HepG2 (cell line): ENCODE data around the gene GRIK4. TPM values are rescaled to one million over a fixed set of nuclear protein-coding genes. Genes with fewer than 3 reads are reported as not detected.
A peak's percentile ranks its signal among the peaks of the same experiment; 100 is the strongest.

Source experiments
- ARID5B ChIP-seq: IDR thresholded peaks from 2 replicates; pipeline ENCODE4 v1.4.0; 2020; ENCODE audit warnings: mild to moderate bottlenecking, missing genetic modification reagents
- FOSL1 ChIP-seq: sonication (generic); formaldehyde crosslinking; IDR thresholded peaks from 2 replicates; pipeline ENCODE4 v1.9.0; 2021; ENCODE audit warnings: missing genetic modification reagents, borderline replicate concordance
- FOXK2 ChIP-seq: fragments of 450-650 bp; IDR thresholded peaks from 2 replicates; pipeline ENCODE4 v1.6.1; 2016
- GATAD2A ChIP-seq: IDR thresholded peaks from 2 replicates; pipeline ENCODE4 v1.6.1; 2016
- GMEB1 ChIP-seq: sonication (generic); formaldehyde crosslinking; IDR thresholded peaks from 2 replicates; pipeline ENCODE4 v1.5.1; 2020; ENCODE audit warnings: missing genetic modification reagents, mild to moderate bottlenecking, borderline replicate concordance
- MED1 ChIP-seq: sonication (generic); formaldehyde crosslinking; IDR thresholded peaks from 2 replicates; pipeline ENCODE4 v1.4.0; 2020; ENCODE audit warnings: missing genetic modification reagents
- MXI1 ChIP-seq: IDR thresholded peaks from 3 replicates; pipeline ENCODE4 v1.6.1; 2012; ENCODE audit warnings: low read depth, low read length, inconsistent platforms, borderline replicate concordance
- NR2F2 ChIP-seq: IDR thresholded peaks from 2 replicates; pipeline ENCODE4 v1.6.1; 2012; ENCODE audit warnings: low read depth, inconsistent platforms, borderline replicate concordance
- REST ChIP-seq, 2 experiments: IDR thresholded peaks; 2 replicates each; pipeline ENCODE4 v1.6.1; 2011 to 2012; ENCODE audit warnings: low read length in 2 of 2, borderline replicate concordance in 1 of 2, low read depth in 1 of 2, mild to moderate bottlenecking in 1 of 2, moderate library complexity in 1 of 2
- TMF1 ChIP-seq: sonication (generic); formaldehyde crosslinking; IDR thresholded peaks from 2 replicates; pipeline ENCODE4 v1.8.1; 2022; ENCODE audit warnings: low read depth, missing genetic modification reagents
- ZBTB34 ChIP-seq: sonication (generic); formaldehyde crosslinking; IDR thresholded peaks from 2 replicates; pipeline ENCODE4 v1.8.0; 2022; ENCODE audit warnings: mild to moderate bottlenecking, missing genetic modification reagents
- ZBTB38 ChIP-seq: sonication (generic); formaldehyde crosslinking; IDR thresholded peaks from 2 replicates; pipeline ENCODE4 v1.5.1; 2020; ENCODE audit warnings: mild to moderate bottlenecking, missing genetic modification reagents
- ZNF256 ChIP-seq: sonication (generic); formaldehyde crosslinking; conservative IDR thresholded peaks from 2 replicates; pipeline ENCODE4 v1.4.0; 2020; ENCODE audit warnings: missing genetic modification reagents
- ZNF292 ChIP-seq: sonication (generic); formaldehyde crosslinking; IDR thresholded peaks from 2 replicates; pipeline ENCODE4 v1.8.1; 2022; ENCODE audit warnings: mild to moderate bottlenecking, low read depth, missing genetic modification reagents, borderline replicate concordance
- ZNF558 ChIP-seq: sonication (generic); formaldehyde crosslinking; IDR thresholded peaks from 2 replicates; pipeline ENCODE4 v1.9.0; 2022; ENCODE audit warnings: mild to moderate bottlenecking, missing genetic modification reagents, borderline replicate concordance
- ZNF746 ChIP-seq: sonication (generic); formaldehyde crosslinking; IDR thresholded peaks from 2 replicates; pipeline ENCODE4 v1.8.0; 2022; ENCODE audit warnings: mild to moderate bottlenecking, missing genetic modification reagents
- ZNF792 ChIP-seq: IDR thresholded peaks from 2 replicates; pipeline ENCODE4 v1.6.1; 2016
- ZNF879 ChIP-seq: sonication (generic); formaldehyde crosslinking; IDR thresholded peaks from 2 replicates; pipeline ENCODE4 v1.8.1; 2023; ENCODE audit warnings: missing genetic modification reagents
- ZSCAN25 ChIP-seq: sonication (generic); formaldehyde crosslinking; IDR thresholded peaks from 2 replicates; pipeline ENCODE4 v1.8.0; 2022; ENCODE audit warnings: mild to moderate bottlenecking, missing genetic modification reagents
- polyA plus RNA-seq, 8 experiments: library from polyadenylated mRNA; depleted of rRNA in 3 of 8; stranded (reverse) in 7 of 8; unstranded in 1 of 8; fragments of >200 nt; fragmentation: Illumina TruSeq in 4 of 8; extraction: Trizol in 4 of 8; gene quantifications; 2 replicates each; pipeline versions ENCODE4 v1.2.1 to v1.2.3, GENCODE V29; 2011 to 2016; ENCODE audit warnings: low read depth in 4 of 8, missing spikeins in 1 of 8, mixed read lengths in 1 of 8; ENCODE audit not compliant: insufficient read depth in 1 of 8
- total RNA-seq, 5 experiments: library from RNA; depleted of rRNA; stranded (reverse); fragments of >200 nt; fragmentation: Illumina TruSeq; extraction: Trizol; gene quantifications; 2 replicates each; pipeline ENCODE4 v1.2.3, GENCODE V29; 2016; ENCODE audit warnings: low read depth in 1 of 5

The GRIK4 gene
- total and polyA plus RNA-seq, 2 of the 13 experiments (the other 11 are each of a cell fraction or from before 2014, with no cell fraction given) = 0.04 to 0.07 TPM

GRCh38 chr11:120808616-120809050 lies 297.1 kb downstream of the GRIK4 start (continued):
- TF ChIP-seq GMEB1 (CRISPR knock-in tag) (peak; percentile 51; the same call in 1 of the 2 replicates), ZNF292 (CRISPR knock-in tag) (peak; percentile 100), ZNF256 (CRISPR knock-in tag) (no peak), MED1 (CRISPR knock-in tag) (peak; percentile 92), FOSL1 (CRISPR knock-in tag) (peak; percentile 27; the same call in 1 of the 2 replicates), ZBTB38 (CRISPR knock-in tag) (0 out of 2 replicates have a peak, but pooled peaks have one; percentile 34), TMF1 (CRISPR knock-in tag) (0 out of 2 replicates have a peak, but pooled peaks have one; percentile 41), GATAD2A (peak; percentile 94), ZNF558 (CRISPR knock-in tag) (no peak), MXI1 (peak; percentile 61; the same call in 1 of the 3 replicates), ZNF879 (no peak), FOXK2 (peak; percentile 73; the same call in 1 of the 2 replicates), ZBTB34 (CRISPR knock-in tag) (peak; percentile 52; the same call in 1 of the 2 replicates), ARID5B (peak; percentile 93), NR2F2 (peak; percentile 26; the same call in 1 of the 2 replicates), REST (IDR thresholded peaks at IDR 0.05; ENCODE audit: borderline replicate concordance in 1 of 2, low read depth in 1 of 2, low read length in 2 of 2) (no peak), ZSCAN25 (CRISPR knock-in tag) (0 out of 2 replicates have a peak, but pooled peaks have one; percentile 32), ZNF746 (CRISPR knock-in tag) (peak; percentile 90), ZNF792 (0 out of 2 replicates have a peak, but pooled peaks have one; percentile 52)
